Fibroblast of pulmonary artery (primary cell): ENCODE data around the gene CPNE5.
"Not testable (repeated sequence)": the region's sequence is repeated elsewhere in the genome, so short reads cannot be mapped to it uniquely, and the experiment has no call there.

Experiments
- DNase-seq: peaks from one replicate; pipeline ENCODE4 v3.0.0-alpha.2; 2010; ENCODE audit warnings: low read depth
- H3K4me3 ChIP-seq: replicated peaks from 2 replicates; pipeline ENCODE4 v1.5.1; 2011; ENCODE audit warnings: low read depth, mild to moderate bottlenecking, control low read depth, low read length, moderate library complexity
- CTCF ChIP-seq: IDR thresholded peaks from 2 replicates; pipeline ENCODE4 v1.5.1; 2011; ENCODE audit warnings: mild to moderate bottlenecking, control low read depth, low read length, inconsistent platforms; ENCODE audit errors: missing control alignments

The CPNE5 gene

DNA sequence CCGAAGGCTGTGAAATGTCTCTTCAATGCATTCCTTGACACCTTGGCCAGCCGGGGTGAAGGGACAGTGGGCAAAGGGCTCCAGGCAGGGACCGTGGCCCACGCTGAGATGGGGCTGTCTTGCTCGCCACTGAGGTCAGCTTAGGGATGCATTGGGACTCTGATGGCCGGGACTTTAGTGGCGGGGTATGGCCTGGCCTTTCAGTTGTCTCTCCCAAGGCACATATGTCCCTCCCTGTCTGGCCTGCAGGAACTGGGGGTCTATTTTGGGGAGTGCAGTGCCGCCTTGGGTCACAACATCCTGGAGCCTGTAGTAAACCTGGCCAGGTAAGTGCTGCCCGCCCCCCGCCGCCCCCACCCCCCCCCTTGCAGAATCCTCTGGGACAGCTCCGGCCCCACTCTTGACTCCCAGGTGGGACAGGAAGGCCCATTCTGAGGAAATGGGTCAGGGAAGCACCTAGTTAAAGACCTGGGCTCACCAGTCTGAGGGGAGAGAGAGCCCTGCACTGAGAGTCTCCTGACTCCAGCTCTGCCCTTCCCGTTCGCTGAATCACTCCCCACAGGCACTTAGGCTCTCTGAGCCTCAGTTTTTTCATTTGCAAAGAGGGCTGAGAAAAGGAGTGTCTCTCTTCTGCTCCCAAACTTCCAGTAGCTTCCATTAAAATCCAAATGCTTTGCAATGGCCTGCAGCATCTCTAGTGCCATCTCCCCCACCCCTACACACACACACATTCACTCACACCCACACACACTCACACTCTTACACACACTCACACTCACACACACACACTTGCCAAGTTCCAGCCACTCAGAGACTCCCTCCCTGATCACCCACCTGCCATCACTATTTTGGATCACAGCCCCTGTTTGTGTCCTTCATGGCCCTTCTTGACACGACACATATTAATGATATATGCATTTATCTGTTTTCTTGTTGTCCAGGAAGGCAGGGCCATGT, 108.5 kb downstream of the CPNE5 start:
- H3K4me3 ChIP-seq: no peak overlapping the region
- no peak for TF ChIP-seq CTCF
- DNase-seq: no peak

- no peak for TF ChIP-seq CTCF
- peak; percentile 43 for DNase-seq
- no peak overlapping the region for H3K4me3 ChIP-seq
Measured at GRCh38 chr6:36729161-36729524, 110.1 kb downstream of the CPNE5 start.

DNA sequence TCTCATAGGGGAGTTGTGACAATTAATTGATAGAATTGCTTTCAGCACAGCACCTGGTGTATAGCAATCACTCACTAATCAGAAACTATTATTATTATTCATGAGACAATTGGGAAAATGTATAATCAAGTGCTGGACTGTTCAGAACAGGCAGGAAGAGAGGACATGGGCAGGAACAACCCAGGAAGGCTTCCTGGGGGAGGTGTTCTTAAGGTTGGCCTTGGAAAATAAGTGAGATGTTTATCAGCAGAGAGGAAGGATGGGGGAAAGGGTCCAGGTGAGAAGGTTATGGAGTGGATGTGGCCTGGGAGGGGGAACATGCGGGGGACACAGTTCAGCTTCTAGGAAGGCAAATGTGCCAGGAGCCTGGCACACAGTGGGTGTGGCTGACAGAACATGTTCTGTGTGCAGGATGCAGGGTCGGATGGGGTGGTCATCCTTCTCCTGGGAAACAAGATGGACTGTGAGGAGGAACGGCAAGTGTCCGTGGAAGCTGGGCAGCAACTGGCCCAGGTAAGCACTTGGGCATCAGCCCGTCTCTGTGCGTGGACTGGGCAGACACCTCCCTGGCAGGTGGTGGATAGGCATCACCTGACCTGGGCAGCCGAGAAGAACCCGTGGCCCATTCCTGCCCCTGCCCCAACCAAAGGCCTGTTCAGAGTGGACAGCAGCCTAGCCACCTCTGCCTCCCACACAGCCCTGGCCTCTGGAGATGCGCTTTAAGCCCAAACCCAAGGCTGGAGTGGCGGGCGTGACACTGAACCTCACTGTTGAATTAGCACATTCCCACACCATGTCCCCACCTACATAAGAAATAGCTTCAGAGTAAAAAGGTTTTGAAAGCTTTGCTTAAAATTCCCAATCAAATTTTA, 110.7 kb downstream of the CPNE5 start:
- no peak overlapping the region for H3K4me3 ChIP-seq
- no peak for TF ChIP-seq CTCF
- no peak for DNase-seq

- peak; percentile 14 for DNase-seq
- no peak overlapping the region for H3K4me3 ChIP-seq
- no peak for TF ChIP-seq CTCF
Measured at GRCh38 chr6:36727505-36728021, 111.7 kb downstream of the CPNE5 start.

GRCh38 chr6:36725581-36725980, 113.7 kb downstream of the CPNE5 start:
- no peak for TF ChIP-seq CTCF
- no peak overlapping the region for H3K4me3 ChIP-seq
- DNase-seq: no peak

DNA sequence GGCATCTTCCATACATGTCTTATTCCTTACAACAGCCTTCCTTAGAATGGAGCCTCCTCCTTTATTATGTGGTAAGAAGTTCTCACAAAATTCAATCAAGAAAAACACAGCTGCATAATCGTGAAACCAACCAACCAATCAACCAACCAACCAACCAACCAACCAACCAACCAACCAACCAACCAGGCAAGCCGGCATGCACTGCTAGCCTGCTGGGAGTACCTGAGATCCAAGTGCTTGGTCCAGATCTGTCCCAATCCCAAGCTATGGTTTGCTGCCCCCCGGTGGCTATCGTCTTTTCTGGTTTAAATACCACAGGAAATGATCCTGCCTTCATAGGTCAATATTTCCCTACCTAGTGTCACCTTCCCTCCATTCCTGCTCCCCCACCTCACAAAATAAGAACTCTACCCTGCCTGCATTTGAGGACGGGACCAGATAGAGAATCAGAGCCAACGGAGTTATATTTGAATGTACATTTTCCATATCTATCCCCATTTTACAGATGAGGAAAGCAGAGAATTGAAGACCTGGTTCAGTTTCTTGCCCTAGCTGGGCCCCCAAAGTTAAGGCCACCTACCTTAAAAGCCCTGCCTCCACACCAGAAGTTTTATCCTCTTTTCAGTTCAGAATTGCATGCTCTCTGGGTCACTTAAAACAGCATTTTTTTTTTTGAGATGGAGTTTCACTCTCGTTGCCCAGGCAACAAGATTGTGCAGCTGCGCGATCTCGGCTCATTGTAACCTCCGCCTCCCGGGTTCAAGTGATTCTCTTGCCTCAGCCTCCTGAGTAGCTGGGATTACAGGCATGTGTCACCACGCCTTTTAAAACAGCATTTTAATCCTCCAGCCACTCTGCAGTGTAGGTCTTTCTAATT, 114.5 kb downstream of the CPNE5 start:
- peak; percentile 64 for TF ChIP-seq CTCF
- H3K4me3 ChIP-seq: no peak overlapping the region
- peak; percentile 78 for DNase-seq

- not testable (repeated sequence) for DNase-seq, H3K4me3 ChIP-seq
Measured at GRCh38 chr6:36723992-36724391, 115.3 kb downstream of the CPNE5 start.
